Muscle layer of colon (tissue), 2 donors: ENCODE results near the gene CLEC20A.

Source experiments
- H3K27ac ChIP-seq: one replicate; pipeline ENCODE4 v1.7.0; 2013; ENCODE audit warnings: low read depth, mild to moderate bottlenecking, low read length, moderate library complexity
- H3K27me3 ChIP-seq, 2 donors: one replicate each; pipeline ENCODE4 v1.7.0; 2013; ENCODE audit warnings: low read length in 2 of 2, mild to moderate bottlenecking in 2 of 2; ENCODE audit not compliant: insufficient read depth in 2 of 2, control insufficient read depth in 1 of 2
- H3K36me3 ChIP-seq: one replicate; pipeline ENCODE4 v1.7.0; 2013; ENCODE audit warnings: mild to moderate bottlenecking, low read length; ENCODE audit not compliant: insufficient read depth
- H3K4me1 ChIP-seq: one replicate; pipeline ENCODE4 v1.7.0; 2013; ENCODE audit warnings: mild to moderate bottlenecking, low read length; ENCODE audit not compliant: insufficient read depth
- H3K4me3 ChIP-seq, 2 donors: one replicate each; pipeline ENCODE4 v1.7.0; 2013; ENCODE audit warnings: low read length in 2 of 2, low read depth in 1 of 2, mild to moderate bottlenecking in 1 of 2, moderate library complexity in 1 of 2
- H3K9ac ChIP-seq: one replicate; pipeline ENCODE4 v1.7.0; 2013; ENCODE audit warnings: low read length
- H3K9me3 ChIP-seq: one replicate; pipeline ENCODE4 v1.7.0; 2013; ENCODE audit warnings: mild to moderate bottlenecking, low read length
- donor health status: abdominal sarcoma.
- donor health status: Adenocarcinoma of cecum.

CLEC20A gene

DNA sequence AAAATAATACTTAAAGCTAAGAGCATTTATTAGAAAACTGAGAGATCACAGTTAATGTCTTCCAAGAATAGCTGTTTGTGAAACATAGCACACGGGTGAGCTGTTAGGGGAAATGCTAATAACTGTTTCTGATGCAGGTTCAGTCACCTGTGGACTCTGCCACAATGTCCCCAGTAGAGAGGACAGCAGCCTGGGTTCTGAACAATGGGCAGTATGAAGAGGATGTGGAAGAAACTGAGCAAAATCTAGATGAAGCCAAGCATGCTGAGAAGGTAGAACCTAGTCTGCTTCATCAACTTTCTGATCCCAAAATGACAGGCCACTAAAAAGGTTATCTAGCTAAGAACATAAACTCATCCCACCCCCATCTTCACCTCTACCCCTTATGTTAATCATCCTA lies 32.6 kb downstream of the CLEC20A start:
- no peak overlapping the region for H3K27ac ChIP-seq
- H3K9ac ChIP-seq, result no peak overlapping the region
- no peaks in the 10 kb centered on the region for H3K4me1 ChIP-seq
- no peak overlapping the region for H3K4me3 ChIP-seq
- no peaks in the 10 kb centered on the region for H3K9me3 ChIP-seq
- peaks cover 24% of the 10 kb centered on the region for H3K36me3 ChIP-seq
- H3K27me3 ChIP-seq, result no peaks in the 10 kb centered on the region

DNA sequence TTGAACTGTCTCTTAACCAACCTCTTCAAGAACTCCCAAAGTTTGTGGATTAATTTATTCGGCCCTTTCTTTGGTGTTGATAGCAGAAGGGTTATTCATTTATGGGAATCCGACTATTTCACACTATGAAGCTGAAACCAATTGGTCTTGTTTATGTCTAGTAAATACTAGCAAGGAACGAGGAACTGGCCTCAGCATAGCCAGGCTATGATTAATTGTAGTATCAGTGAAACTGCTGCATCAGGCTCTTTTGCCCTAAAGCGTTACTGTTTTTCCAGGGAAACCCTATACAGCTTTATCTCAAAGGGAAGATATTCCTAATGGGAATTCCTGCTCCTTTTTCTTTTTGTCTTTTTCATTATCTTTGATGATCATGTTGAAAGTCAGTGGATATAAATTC lies 35.1 kb downstream of the CLEC20A start:
- Histone ChIP-seq H3K36me3 (peaks cover 5% of the 10 kb centered on the region), H3K9me3 (no peaks in the 10 kb centered on the region), H3K9ac (no peak overlapping the region), H3K4me3 (no peak overlapping the region), H3K27ac (no peak overlapping the region), H3K4me1 (no peaks in the 10 kb centered on the region), H3K27me3 (no peaks in the 10 kb centered on the region)

DNA sequence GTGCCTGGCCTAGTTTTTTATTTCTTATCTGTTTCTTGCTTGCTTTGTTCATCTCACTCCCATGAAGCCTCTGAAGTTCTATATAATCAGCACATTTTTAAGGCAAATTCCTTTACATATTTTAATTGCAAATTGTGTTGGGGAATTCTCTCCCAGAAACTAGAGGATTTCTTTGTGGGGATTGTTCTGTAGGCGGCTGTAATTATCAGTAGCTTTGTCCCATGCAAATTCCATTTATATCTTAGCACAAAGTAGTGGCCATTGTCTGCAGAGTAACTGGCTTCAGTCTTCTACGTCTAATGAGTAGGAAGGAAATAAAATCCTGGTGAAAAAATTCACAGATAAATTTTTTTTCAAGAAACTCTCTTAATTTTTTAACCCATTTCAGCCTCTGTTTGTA lies 35.7 kb downstream of the CLEC20A start:
- no peaks in the 10 kb centered on the region for H3K9me3 ChIP-seq
- no peaks in the 10 kb centered on the region for H3K4me1 ChIP-seq
- H3K27ac ChIP-seq, result no peak overlapping the region
- no peaks in the 10 kb centered on the region for H3K27me3 ChIP-seq
- no peaks in the 10 kb centered on the region for H3K36me3 ChIP-seq
- no peak overlapping the region for H3K4me3 ChIP-seq
- H3K9ac ChIP-seq, result no peak overlapping the region

DNA sequence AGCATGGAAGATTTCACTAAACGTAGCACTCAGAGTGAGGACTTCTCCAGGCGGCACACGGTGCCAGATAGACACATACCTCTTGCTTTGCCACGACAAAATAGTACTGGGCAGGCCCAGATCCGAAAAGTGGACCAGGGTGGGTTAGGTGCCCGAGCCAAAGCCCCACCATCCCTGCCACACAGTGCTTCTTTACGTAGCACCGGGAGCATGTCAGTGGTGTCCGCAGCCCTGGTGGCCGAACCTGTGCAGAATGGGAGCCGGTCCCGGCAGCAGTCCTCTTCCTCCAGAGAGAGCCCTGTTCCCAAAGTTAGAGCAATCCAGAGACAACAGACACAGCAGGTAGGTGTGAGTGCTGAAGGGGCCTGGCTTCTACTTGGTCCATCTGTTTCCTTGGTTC lies 38.6 kb downstream of the CLEC20A start:
- Histone ChIP-seq H3K4me3 (no peak overlapping the region), H3K36me3 (no peaks in the 10 kb centered on the region), H3K4me1 (no peaks in the 10 kb centered on the region), H3K9me3 (no peaks in the 10 kb centered on the region), H3K27me3 (no peaks in the 10 kb centered on the region), H3K9ac (no peak overlapping the region), H3K27ac (no peak overlapping the region)

DNA sequence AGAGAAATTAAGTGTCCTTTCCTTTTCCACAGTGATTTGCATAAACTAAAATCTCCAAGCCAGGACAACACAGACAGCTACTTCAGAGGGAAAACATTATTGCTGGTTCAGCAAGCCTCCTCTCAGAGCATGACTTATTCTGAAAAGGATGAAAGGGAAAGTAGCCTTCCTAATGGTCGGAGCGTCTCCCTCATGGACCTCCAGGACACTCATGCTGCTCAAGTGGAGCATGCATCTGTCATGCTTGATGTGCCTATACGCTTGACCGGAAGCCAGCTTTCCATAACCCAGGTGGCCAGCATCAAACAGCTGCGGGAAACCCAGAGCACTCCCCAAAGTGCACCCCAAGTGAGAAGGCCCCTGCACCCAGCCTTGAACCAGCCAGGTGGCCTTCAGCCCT lies 39.1 kb downstream of the CLEC20A start:
- no peak overlapping the region for H3K4me3 ChIP-seq
- no peaks in the 10 kb centered on the region for H3K9me3 ChIP-seq
- H3K9ac ChIP-seq, result no peak overlapping the region
- no peaks in the 10 kb centered on the region for H3K36me3 ChIP-seq
- no peaks in the 10 kb centered on the region for H3K27me3 ChIP-seq
- no peak overlapping the region for H3K27ac ChIP-seq
- H3K4me1 ChIP-seq, result no peaks in the 10 kb centered on the region

DNA sequence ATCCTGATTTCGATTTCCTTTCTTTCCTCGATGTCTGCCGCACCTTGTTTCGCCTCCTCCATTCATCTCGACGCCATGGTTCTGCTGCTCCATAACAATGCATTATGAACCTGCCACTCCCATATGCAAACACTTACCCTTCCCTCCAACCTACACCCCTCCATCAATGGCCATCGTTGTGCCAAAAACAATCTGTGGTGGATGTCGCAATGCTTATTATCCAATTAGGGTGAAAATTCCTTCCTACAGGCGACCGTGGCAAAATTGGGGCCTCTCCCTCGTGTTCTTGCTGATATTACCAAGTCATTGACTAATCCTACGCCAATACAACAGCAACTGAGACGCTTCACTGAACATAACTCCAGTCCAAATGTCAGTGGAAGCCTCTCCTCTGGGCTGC lies 40.3 kb downstream of the CLEC20A start:
- H3K4me3 ChIP-seq, result no peak overlapping the region
- no peak overlapping the region for H3K9ac ChIP-seq
- H3K27me3 ChIP-seq, result no peaks in the 10 kb centered on the region
- H3K36me3 ChIP-seq, result no peaks in the 10 kb centered on the region
- no peak overlapping the region for H3K27ac ChIP-seq
- no peaks in the 10 kb centered on the region for H3K9me3 ChIP-seq
- no peaks in the 10 kb centered on the region for H3K4me1 ChIP-seq

DNA sequence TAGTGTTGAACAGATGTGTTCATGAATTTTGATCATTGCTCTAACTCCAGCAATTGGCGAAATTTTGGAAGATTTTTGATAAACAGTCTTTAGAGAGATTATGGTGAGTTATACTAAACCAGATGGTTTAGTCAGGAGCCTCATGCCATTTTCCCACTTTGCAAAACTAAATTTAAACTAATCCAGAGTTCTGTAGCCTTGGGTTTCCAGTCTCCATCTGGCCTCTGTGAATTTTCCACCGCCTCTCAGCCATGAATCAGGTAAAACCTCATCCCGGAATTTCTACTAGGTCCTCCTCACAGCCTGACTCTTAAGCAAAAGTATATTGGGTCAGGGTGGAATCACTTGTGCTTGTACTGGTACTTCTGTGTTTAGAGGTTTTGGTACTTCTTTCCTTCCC lies 44.8 kb downstream of the CLEC20A start:
- H3K9me3 ChIP-seq, result no peaks in the 10 kb centered on the region
- H3K9ac ChIP-seq, result no peak overlapping the region
- H3K4me1 ChIP-seq, result no peaks in the 10 kb centered on the region
- no peaks in the 10 kb centered on the region for H3K36me3 ChIP-seq
- no peaks in the 10 kb centered on the region for H3K27me3 ChIP-seq
- no peak overlapping the region for H3K4me3 ChIP-seq
- no peak overlapping the region for H3K27ac ChIP-seq

DNA sequence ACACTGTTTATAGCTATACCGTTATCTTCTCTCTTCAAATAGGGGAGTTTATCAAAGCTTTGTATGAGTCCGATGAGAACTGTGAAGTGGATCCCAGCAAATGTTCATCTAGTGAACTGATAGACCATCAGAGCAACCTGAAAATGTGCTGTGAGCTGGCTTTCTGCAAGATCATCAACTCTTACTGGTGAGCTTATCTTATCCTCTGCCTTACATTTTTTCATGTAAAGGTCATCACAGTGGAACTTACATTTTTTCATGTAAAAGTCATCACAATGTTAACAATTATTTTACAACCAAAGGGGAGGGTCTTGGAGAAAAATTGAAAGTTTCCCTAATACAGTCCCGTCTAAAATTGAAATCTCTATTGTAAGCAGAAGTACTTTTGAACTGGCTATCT lies 45.2 kb downstream of the CLEC20A start:
- Histone ChIP-seq H3K36me3 (no peaks in the 10 kb centered on the region), H3K9ac (no peak overlapping the region), H3K27ac (no peak overlapping the region), H3K4me3 (no peak overlapping the region), H3K9me3 (no peaks in the 10 kb centered on the region), H3K27me3 (no peaks in the 10 kb centered on the region), H3K4me1 (no peaks in the 10 kb centered on the region)

DNA sequence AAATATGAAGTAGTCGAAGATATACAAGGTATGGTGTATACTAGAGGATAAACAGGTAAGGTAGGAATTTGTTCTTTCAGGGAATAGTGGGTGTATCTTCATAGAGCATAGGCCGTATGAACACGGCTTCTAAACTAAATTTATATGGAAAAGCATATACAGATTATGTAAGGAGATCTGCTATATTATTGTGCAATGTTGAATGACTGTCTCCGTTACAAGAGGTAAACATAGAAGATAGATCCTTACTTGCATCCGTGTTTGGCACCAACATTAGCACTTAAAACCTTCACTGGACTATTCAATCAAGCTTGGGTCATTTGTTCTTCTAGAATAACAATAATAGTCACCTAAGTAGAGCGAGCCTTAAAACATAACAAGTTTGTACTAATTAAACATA lies 45.9 kb downstream of the CLEC20A start:
- H3K27ac ChIP-seq, result no peak overlapping the region
- no peaks in the 10 kb centered on the region for H3K9me3 ChIP-seq
- no peaks in the 10 kb centered on the region for H3K36me3 ChIP-seq
- no peaks in the 10 kb centered on the region for H3K27me3 ChIP-seq
- H3K4me3 ChIP-seq, result no peak overlapping the region
- H3K4me1 ChIP-seq, result no peaks in the 10 kb centered on the region
- no peak overlapping the region for H3K9ac ChIP-seq

DNA sequence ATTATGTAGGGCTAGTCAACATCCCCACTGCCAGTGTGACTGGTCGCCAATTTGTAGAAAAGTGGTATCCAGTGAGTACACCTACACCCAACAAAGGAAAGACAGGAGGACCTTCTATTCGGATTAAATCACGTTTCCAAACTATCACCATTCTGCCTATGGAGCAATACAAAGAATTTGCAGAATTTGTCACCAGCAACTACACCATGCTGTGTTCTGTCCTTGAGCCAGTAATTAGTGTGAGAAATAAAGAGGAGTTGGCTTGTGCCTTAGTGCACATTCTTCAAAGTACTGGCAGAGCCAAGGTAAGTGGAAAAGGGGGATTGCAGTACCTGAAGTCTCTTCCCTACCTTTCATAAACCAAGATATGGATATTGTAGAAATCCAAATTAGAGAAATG lies 53.8 kb downstream of the CLEC20A start:
- no peak overlapping the region for H3K4me3 ChIP-seq
- H3K27me3 ChIP-seq, result no peaks in the 10 kb centered on the region
- H3K36me3 ChIP-seq, result peaks cover 9% of the 10 kb centered on the region
- H3K9me3 ChIP-seq, result no peaks in the 10 kb centered on the region
- no peak overlapping the region for H3K9ac ChIP-seq
- H3K27ac ChIP-seq, result no peak overlapping the region
- no peaks in the 10 kb centered on the region for H3K4me1 ChIP-seq

DNA sequence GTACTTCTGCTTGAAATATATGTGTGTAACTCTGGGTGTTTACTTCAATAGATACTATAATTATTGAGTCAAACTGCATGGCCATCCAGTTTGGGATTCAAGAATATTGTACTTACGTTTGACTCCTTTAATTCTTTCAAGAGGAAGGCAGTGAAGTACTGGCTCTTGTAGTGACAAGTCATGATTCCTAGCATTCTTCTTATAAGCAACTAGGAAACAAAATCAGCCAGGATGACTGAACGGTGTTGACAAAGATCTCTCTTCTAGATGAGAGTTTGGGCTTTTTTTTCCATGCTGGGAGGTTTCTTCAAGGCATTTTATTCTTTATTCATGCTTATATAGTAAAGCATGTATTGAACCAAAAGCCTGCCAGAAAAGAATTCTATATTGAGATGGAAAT lies 58.3 kb downstream of the CLEC20A start:
- H3K27me3 ChIP-seq, result no peaks in the 10 kb centered on the region
- no peaks in the 10 kb centered on the region for H3K9me3 ChIP-seq
- no peak overlapping the region for H3K4me3 ChIP-seq
- H3K4me1 ChIP-seq, result no peaks in the 10 kb centered on the region
- no peak overlapping the region for H3K9ac ChIP-seq
- no peak overlapping the region for H3K27ac ChIP-seq
- H3K36me3 ChIP-seq, result peaks cover 9% of the 10 kb centered on the region

DNA sequence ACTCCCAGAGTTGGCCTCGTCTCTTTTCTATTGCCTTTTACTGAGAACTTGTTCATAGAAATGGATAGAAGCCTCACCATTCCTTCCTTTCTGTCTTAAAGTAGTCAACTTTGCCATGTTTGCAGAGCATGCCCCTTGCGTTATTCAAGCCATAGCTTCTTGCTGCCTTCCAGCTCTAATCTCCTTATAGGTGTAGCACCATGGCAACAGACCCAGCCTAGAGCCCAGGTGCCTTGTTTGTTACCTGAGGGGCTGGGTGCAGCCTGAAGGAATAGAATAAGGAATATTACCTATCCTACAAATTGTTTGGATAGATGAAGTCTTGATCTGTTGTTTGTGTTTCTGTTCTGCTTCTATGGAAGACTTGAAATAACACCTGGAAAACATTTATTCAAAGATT lies 59.9 kb downstream of the CLEC20A start:
- Histone ChIP-seq H3K9ac (no peak overlapping the region), H3K9me3 (no peaks in the 10 kb centered on the region), H3K4me1 (no peaks in the 10 kb centered on the region), H3K27ac (no peak overlapping the region), H3K36me3 (no peaks in the 10 kb centered on the region), H3K4me3 (no peak overlapping the region), H3K27me3 (no peaks in the 10 kb centered on the region)
